Measurements from ENCODE around the gene CYFIP1.
"Not testable (repeated sequence)": the region's sequence is repeated elsewhere in the genome, so short reads cannot be mapped to it uniquely, and the experiment has no call there.

The CYFIP1 gene

GRCh38 chr15:22980189-22981050, at the start of gene CYFIP1:
TSS of gene CYFIP1 (minus strand) at chr15:22980368. CDS start at chr15:22947285, 33,083 bp downstream.
- peak within 1 kb of the TSS; percentile 94 for H3K4me3 ChIP-seq (ENCODE audit: low read length)
- no peak for TF ChIP-seq ZNF274 (IDR thresholded peaks at IDR 0.05; ENCODE audit: low read depth, low read length)

- no peak overlapping the region for H3K4me3 ChIP-seq (ENCODE audit: low read length)
- TF ChIP-seq ZNF274 (IDR thresholded peaks at IDR 0.05; ENCODE audit: low read depth, low read length) = no peak
Observed at GRCh38 chr15:23026218-23026617, 46.0 kb upstream of the CYFIP1 start.

GRCh38 chr15:23022156-23022555, 42.0 kb upstream of the CYFIP1 start:
- TF ChIP-seq ZNF274 (IDR thresholded peaks at IDR 0.05; ENCODE audit: low read depth, low read length) = no peak

GRCh38 chr15:23014394-23015000, 34.3 kb upstream of the CYFIP1 start:
- H3K4me3 ChIP-seq (ENCODE audit: low read length) = no peak overlapping the region
- no peak for TF ChIP-seq ZNF274 (IDR thresholded peaks at IDR 0.05; ENCODE audit: low read depth, low read length)

More at GRCh38 chr15:23022156-23022555, 42.0 kb upstream of the CYFIP1 start:
- no peak overlapping the region for H3K4me3 ChIP-seq (ENCODE audit: low read length)

GRCh38 chr15:23013681-23014080, 33.5 kb upstream of the CYFIP1 start:
- TF ChIP-seq ZNF274 (IDR thresholded peaks at IDR 0.05; ENCODE audit: low read depth, low read length) = no peak
- no peak overlapping the region for H3K4me3 ChIP-seq (ENCODE audit: low read length)

GRCh38 chr15:23012616-23013015, 32.4 kb upstream of the CYFIP1 start:
- not testable (repeated sequence) for H3K4me3 ChIP-seq (ENCODE audit: low read length)

- no peak overlapping the region for H3K4me3 ChIP-seq (ENCODE audit: low read length)
- TF ChIP-seq ZNF274 (IDR thresholded peaks at IDR 0.05; ENCODE audit: low read depth, low read length) = no peak
Observed at GRCh38 chr15:23003736-23004135, 23.6 kb upstream of the CYFIP1 start.

GRCh38 chr15:23002920-23003319, 22.8 kb upstream of the CYFIP1 start:
- no peak for TF ChIP-seq ZNF274 (IDR thresholded peaks at IDR 0.05; ENCODE audit: low read depth, low read length)
- H3K4me3 ChIP-seq (ENCODE audit: low read length) = no peak overlapping the region

GRCh38 chr15:22995795-22996194, 15.6 kb upstream of the CYFIP1 start:
- no peak overlapping the region for H3K4me3 ChIP-seq (ENCODE audit: low read length)
- TF ChIP-seq ZNF274 (IDR thresholded peaks at IDR 0.05; ENCODE audit: low read depth, low read length) = no peak

GRCh38 chr15:22992024-22992326, 11.8 kb upstream of the CYFIP1 start:
- no peak overlapping the region for H3K4me3 ChIP-seq (ENCODE audit: low read length)
- no peak for TF ChIP-seq ZNF274 (IDR thresholded peaks at IDR 0.05; ENCODE audit: low read depth, low read length)

GRCh38 chr15:22989576-22990477, 9.7 kb upstream of the CYFIP1 start:
- no peak for TF ChIP-seq ZNF274 (IDR thresholded peaks at IDR 0.05; ENCODE audit: low read depth, low read length)
- H3K4me3 ChIP-seq (ENCODE audit: low read length) = no peak overlapping the region

- TF ChIP-seq ZNF274 (IDR thresholded peaks at IDR 0.05; ENCODE audit: low read depth, low read length) = no peak
- H3K4me3 ChIP-seq (ENCODE audit: low read length) = no peak overlapping the region
Observed at GRCh38 chr15:22988811-22989210, 8.6 kb upstream of the CYFIP1 start.

GRCh38 chr15:22981931-22982330, 1.8 kb upstream of the CYFIP1 start:
- not testable (repeated sequence) for H3K4me3 ChIP-seq (ENCODE audit: low read length)

GRCh38 chr15:22981051-22981840, 1.1 kb upstream of the CYFIP1 start:
- peak overlapping the region; percentile 94; the same call in 1 of the 2 replicates for H3K4me3 ChIP-seq (ENCODE audit: low read length)
- TF ChIP-seq ZNF274 (IDR thresholded peaks at IDR 0.05; ENCODE audit: low read depth, low read length) = no peak

All from GM08714 (cell line).